Rectal smooth muscle tissue (tissue), 1 donor: ENCODE measurements around the gene MYL6B.

Source experiments
- H3K27ac ChIP-seq: one replicate; pipeline ENCODE4 v1.7.0; 2013; ENCODE audit warnings: low read depth, low read length, inconsistent platforms
- H3K27me3 ChIP-seq: one replicate; pipeline ENCODE4 v1.7.0; 2013; ENCODE audit warnings: low read length; ENCODE audit not compliant: control insufficient read depth, insufficient read depth
- H3K36me3 ChIP-seq: one replicate; pipeline ENCODE4 v1.7.0; 2013; ENCODE audit warnings: low read length; ENCODE audit not compliant: control insufficient read depth, insufficient read depth
- H3K4me1 ChIP-seq: one replicate; pipeline ENCODE4 v1.7.0; 2013; ENCODE audit warnings: low read length; ENCODE audit not compliant: control insufficient read depth, insufficient read depth
- H3K4me3 ChIP-seq: one replicate; pipeline ENCODE4 v1.7.0; 2013; ENCODE audit warnings: low read length
- H3K9ac ChIP-seq: one replicate; pipeline ENCODE4 v1.7.0; 2013; ENCODE audit warnings: low read length

MYL6B gene

GRCh38 chr12:56158029-56158925 is 5.9 kb downstream of the MYL6B start, which contains the start of gene MYL6:
MYL6 (plus strand) TSS chr12:56158359; CDS start chr12:56158402, 43 bp downstream.
- Histone ChIP-seq H3K27ac (peak within 1 kb of the TSS; percentile 99), H3K27me3 (no peaks in the 10 kb centered on the region), H3K4me3 (peak within 1 kb of the TSS; percentile 99), H3K36me3 (peaks cover 37% of the 10 kb centered on the region), H3K9ac (peak within 1 kb of the TSS; percentile 99), H3K4me1 (peaks cover 19% of the 10 kb centered on the region)

DNA sequence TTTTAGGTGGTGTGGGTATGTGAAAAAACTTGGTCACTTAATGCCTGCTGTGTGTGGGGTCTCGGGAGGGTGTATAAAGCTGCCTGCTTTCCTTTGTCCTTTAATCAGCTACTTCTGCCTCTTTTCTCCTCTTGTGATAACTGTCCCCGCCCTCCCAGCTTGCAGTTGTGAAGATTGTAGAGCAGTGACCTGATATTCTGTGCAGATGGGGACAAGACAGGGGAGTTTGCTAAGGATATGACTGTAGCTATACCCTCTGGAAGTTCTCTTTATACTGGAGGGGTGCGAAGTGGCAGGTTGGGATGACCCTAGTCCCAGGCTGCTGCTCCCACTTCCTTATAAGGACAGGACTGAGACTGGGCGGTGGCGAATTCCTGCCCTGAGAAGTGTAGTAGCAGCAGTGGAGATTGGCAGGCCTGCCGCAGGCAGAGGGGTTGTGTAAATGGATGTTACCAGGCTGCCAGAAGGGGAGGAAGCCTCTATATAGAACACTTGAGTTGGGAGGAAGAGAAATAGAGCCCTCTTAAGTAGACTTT is 6.6 kb downstream of the MYL6B start:
- H3K4me1 ChIP-seq = peaks cover 19% of the 10 kb centered on the region
- peak overlapping the region; percentile 99 for H3K27ac ChIP-seq
- H3K36me3 ChIP-seq = peaks cover 37% of the 10 kb centered on the region
- H3K9ac ChIP-seq = peak overlapping the region; percentile 99
- H3K4me3 ChIP-seq = peak overlapping the region; percentile 99
- H3K27me3 ChIP-seq = no peaks in the 10 kb centered on the region

GRCh38 chr12:56159482-56160192 is 7.2 kb downstream of the MYL6B start:
- H3K36me3 ChIP-seq = peaks cover 37% of the 10 kb centered on the region
- peak overlapping the region; percentile 99 for H3K27ac ChIP-seq
- peaks cover 19% of the 10 kb centered on the region for H3K4me1 ChIP-seq
- H3K9ac ChIP-seq = peak overlapping the region; percentile 99
- H3K4me3 ChIP-seq = peak overlapping the region; percentile 99
- no peaks in the 10 kb centered on the region for H3K27me3 ChIP-seq

DNA sequence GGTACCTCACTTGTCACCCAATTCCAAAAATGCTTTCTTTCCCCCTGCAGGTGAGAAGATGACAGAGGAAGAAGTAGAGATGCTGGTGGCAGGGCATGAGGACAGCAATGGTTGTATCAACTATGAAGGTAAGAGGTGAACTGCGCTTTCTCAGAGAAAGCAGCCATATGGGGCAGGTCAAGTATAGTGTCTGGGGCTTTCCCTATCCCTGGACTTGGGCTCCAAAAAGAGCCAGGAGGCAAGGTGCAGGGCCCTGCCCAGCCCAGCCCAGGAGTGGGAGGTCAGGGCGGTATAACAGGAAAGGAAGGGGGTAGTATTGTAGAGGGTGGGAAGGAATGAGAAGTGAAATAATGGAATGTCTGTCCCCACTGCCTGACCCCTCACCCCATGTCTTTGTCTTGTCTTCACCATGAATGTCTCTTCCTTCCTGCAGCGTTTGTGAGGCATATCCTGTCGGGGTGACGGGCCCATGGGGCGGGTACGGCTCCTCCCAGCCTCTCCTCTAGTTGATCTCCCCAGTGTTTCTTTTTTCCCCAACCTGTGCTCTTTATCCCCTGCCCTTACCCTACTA is 7.9 kb downstream of the MYL6B start:
- H3K36me3 ChIP-seq = peaks cover 37% of the 10 kb centered on the region
- H3K27me3 ChIP-seq = no peaks in the 10 kb centered on the region
- peak overlapping the region; percentile 99 for H3K4me3 ChIP-seq
- peak overlapping the region; percentile 99 for H3K9ac ChIP-seq
- peak overlapping the region; percentile 99 for H3K27ac ChIP-seq
- H3K4me1 ChIP-seq = peaks cover 19% of the 10 kb centered on the region

GRCh38 chr12:56160894-56161689 is 8.7 kb downstream of the MYL6B start:
- H3K27ac ChIP-seq = peak overlapping the region; percentile 99
- peaks cover 19% of the 10 kb centered on the region for H3K4me1 ChIP-seq
- H3K4me3 ChIP-seq = peak overlapping the region; percentile 99
- no peaks in the 10 kb centered on the region for H3K27me3 ChIP-seq
- peak overlapping the region; percentile 40 for H3K9ac ChIP-seq
- H3K36me3 ChIP-seq = peaks cover 42% of the 10 kb centered on the region

GRCh38 chr12:56161690-56162351 is 9.4 kb downstream of the MYL6B start:
- H3K4me1 ChIP-seq = peaks cover 19% of the 10 kb centered on the region
- H3K27ac ChIP-seq = peak overlapping the region; percentile 99
- peaks cover 42% of the 10 kb centered on the region for H3K36me3 ChIP-seq
- H3K9ac ChIP-seq = no peak overlapping the region
- no peaks in the 10 kb centered on the region for H3K27me3 ChIP-seq
- H3K4me3 ChIP-seq = peak overlapping the region; percentile 99

DNA sequence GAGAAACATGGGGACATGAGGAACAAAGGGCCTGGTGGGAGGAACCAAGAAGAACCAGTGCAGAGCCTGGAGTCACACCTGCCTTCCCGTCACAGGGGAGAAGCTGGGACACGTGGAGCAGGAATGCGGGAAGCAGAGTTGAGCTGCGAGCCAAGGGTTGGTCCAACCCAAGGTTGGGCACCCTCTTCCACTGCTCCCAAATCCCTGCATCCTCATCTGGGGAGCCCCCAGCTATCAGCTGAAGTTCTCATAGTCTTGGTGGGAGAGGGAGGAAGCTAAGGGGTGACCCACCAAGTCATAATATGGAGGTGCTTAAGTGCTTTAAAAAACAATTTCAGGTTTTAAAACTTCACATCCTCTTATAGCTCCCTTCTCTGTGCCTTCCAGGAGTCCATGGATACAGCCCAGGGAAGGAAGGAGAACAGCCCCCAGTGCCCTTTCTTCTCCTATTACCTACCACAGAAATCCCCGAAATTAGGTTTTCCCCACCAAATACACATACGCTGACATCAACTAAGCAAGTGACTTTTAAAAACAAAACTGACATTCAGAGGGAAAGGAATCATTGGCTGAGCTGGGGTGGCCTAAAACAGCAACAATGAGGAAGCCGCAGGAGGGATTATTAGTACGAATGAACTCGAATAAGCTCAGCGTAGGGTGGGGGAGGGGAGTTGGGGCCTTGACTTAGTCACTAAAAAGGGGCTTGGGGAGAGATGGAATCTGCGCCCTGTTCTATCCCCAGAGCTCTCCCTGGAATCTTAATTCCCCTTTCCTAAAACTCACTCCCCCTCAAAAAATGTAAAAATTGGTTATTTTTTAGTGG is 10.3 kb downstream of the MYL6B start:
- Histone ChIP-seq H3K27ac (peak overlapping the region; percentile 99), H3K4me1 (peaks cover 19% of the 10 kb centered on the region), H3K36me3 (peaks cover 46% of the 10 kb centered on the region), H3K4me3 (no peak overlapping the region), H3K9ac (no peak overlapping the region), H3K27me3 (no peaks in the 10 kb centered on the region)

DNA sequence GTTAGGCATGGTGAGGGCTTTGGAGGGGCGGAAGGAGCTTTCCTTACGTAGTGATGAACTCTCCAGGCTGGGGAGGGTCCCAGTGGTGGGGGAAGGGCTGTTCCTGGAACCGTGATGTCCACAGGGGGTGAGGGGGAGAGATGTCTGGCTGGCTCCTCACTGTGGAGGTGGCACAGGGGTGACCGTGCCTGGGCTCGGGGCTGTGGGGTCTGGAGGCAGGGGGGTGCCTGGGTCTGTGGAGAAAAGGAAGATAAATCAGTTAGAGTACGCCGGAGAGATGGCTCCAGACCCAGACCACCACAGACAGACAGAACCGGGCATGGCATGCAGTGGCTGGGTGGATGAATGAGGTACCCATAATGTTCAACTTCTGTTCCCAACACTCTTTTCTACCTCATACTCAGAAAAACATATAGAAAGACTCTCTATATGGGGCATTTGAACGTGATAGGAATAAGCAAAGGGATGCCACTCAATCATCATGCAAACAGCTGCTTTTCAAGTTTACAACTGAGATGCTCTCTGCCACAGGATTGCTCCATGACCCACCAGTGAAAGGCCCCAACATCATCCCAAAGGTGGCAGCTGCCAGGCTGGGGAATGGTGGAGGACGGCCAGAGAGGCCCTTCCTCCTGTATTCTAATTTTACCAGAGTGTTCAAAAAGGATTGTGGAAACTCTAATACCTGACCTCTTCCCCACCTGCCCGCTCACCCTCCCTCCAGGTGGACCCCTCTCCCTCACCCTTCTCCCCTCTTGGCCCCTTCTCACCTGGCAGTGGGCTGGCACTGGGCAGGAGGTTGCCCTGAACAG is 11.4 kb downstream of the MYL6B start:
- peaks cover 19% of the 10 kb centered on the region for H3K4me1 ChIP-seq
- no peak overlapping the region for H3K4me3 ChIP-seq
- H3K27me3 ChIP-seq = no peaks in the 10 kb centered on the region
- peak overlapping the region; percentile 36 for H3K27ac ChIP-seq
- H3K9ac ChIP-seq = no peak overlapping the region
- H3K36me3 ChIP-seq = peaks cover 45% of the 10 kb centered on the region

DNA sequence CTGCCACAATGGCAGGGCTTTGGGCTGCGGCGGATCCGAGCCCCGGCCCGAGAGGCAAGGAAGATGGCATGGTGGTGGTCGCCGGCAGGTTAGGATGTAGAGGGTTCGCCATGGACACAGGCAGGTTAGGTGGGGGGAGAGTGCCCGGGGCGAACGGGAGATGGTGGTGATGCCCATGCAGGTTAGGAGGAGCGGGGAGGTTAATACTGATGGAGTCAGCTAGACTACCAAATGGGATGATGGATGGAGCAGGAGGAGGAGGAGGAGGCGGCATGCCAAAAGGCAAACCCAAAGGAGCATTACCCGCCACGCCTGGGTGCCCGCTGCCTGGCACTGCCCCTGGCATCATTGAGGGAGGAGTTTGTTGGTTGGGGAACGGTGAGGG is 11.9 kb downstream of the MYL6B start:
- H3K36me3 ChIP-seq = peaks cover 46% of the 10 kb centered on the region
- H3K27me3 ChIP-seq = no peaks in the 10 kb centered on the region
- no peak overlapping the region for H3K4me3 ChIP-seq
- peaks cover 19% of the 10 kb centered on the region for H3K4me1 ChIP-seq
- H3K27ac ChIP-seq = no peak overlapping the region
- H3K9ac ChIP-seq = no peak overlapping the region

DNA sequence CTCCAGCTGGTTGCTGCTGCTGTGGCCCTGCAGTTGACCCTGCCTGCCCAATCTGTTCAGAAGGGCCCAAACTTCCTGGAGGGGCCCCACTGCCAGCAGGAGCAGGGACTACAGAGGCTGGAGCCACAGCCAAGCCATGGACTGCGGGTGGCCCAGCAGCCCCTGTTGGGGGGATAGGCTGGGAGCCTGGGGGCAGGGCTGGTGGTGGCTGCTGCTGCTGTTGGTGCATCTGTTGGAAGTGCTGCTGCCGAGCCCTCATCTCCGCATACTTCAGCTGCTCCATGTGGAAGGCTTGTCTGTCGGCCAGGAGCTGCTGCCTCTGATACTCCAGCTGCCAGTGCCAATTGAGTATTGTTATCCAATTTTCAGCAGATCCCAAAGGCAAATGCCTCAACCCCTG is 13.0 kb downstream of the MYL6B start:
- Histone ChIP-seq H3K27me3 (no peaks in the 10 kb centered on the region), H3K9ac (no peak overlapping the region), H3K4me1 (peaks cover 15% of the 10 kb centered on the region), H3K36me3 (peaks cover 44% of the 10 kb centered on the region), H3K4me3 (no peak overlapping the region), H3K27ac (no peak overlapping the region)
